Measurements from ENCODE around the gene GPR158.

Gene GPR158

GRCh38 chr10:25392132-25392531, 217.3 kb downstream of the GPR158 start:
- DNase-seq (ENCODE audit: low spot score), result no peak
- no peaks in the 10 kb centered on the region for H3K27me3 ChIP-seq (ENCODE audit: control insufficient read depth in 3 of 3, insufficient read depth in 3 of 3, low read depth in 1 of 3, low read length in 3 of 3)

GRCh38 chr10:25393621-25394020, 218.8 kb downstream of the GPR158 start:
- Histone ChIP-seq H2AK5ac (ENCODE audit: low read depth, low read length) (no peak overlapping the region), H3K23ac (ENCODE audit: low read depth, low read length, poor library complexity) (no peak overlapping the region), H3K27ac (replicated peaks; ENCODE audit: low read length) (no peak overlapping the region), H4K91ac (ENCODE audit: low read depth, low read length, poor library complexity) (no peak overlapping the region), H3K14ac (ENCODE audit: low read length) (no peak overlapping the region), H2AFZ (ENCODE audit: low read length) (no peak overlapping the region), H3K4me2 (ENCODE audit: insufficient read depth, low read length, poor library complexity, severe bottlenecking) (no peak overlapping the region), H3K4ac (ENCODE audit: low read length) (no peak overlapping the region), H3K27me3 (ENCODE audit: control insufficient read depth in 3 of 3, insufficient read depth in 3 of 3, low read depth in 1 of 3, low read length in 3 of 3) (no peaks in the 10 kb centered on the region), H2BK5ac (ENCODE audit: low read length) (no peak overlapping the region), H3K4me1 (ENCODE audit: control insufficient read depth in 2 of 2, insufficient read depth in 1 of 2, low read depth in 1 of 2, low read length in 2 of 2) (no peaks in the 10 kb centered on the region), H3K18ac (ENCODE audit: low read length) (no peak overlapping the region), H2BK12ac (ENCODE audit: low read length) (no peak overlapping the region), H2BK15ac (ENCODE audit: low read length) (no peak overlapping the region), H3K79me1 (ENCODE audit: low read depth, low read length) (no peaks in the 10 kb centered on the region), H3K4me3 (ENCODE audit: low read length in 2 of 2) (no peak overlapping the region), H3K36me3 (replicated peaks in 1 of 2; ENCODE audit: control insufficient read depth in 2 of 2, insufficient read depth in 2 of 2, low read length in 2 of 2) (no peaks in the 10 kb centered on the region), H2BK120ac (ENCODE audit: low read depth, low read length) (no peak overlapping the region), H3K9ac (ENCODE audit: low read depth, low read length, poor library complexity) (no peak overlapping the region), H4K8ac (ENCODE audit: low read depth, low read length) (no peak overlapping the region), H3K9me3 (replicated peaks in 1 of 2; ENCODE audit: control insufficient read depth in 2 of 2, insufficient read depth in 1 of 2, low read depth in 1 of 2, low read length in 2 of 2) (peaks cover 2 to 3% of the 10 kb centered on the region in 2 donors)
- no peak for DNase-seq (ENCODE audit: low spot score)
- WGBS, 2 donors (ENCODE audit: extremely low coverage in 2 of 2, insufficient read length in 2 of 2, insufficient replicate concordance in 1 of 2), result no CpG with 5 or more reads among the region's 2 CpGs

More at GRCh38 chr10:25392132-25392531, 217.3 kb downstream of the GPR158 start:
- no peak overlapping the region for H2BK5ac ChIP-seq (ENCODE audit: low read length)
- no peak overlapping the region for H4K8ac ChIP-seq (ENCODE audit: low read depth, low read length)
- no peaks in the 10 kb centered on the region for H3K36me3 ChIP-seq (replicated peaks in 1 of 2; ENCODE audit: control insufficient read depth in 2 of 2, insufficient read depth in 2 of 2, low read length in 2 of 2)
- H3K4me1 ChIP-seq (ENCODE audit: control insufficient read depth in 2 of 2, insufficient read depth in 1 of 2, low read depth in 1 of 2, low read length in 2 of 2), result no peaks in the 10 kb centered on the region
- H3K4me2 ChIP-seq (ENCODE audit: insufficient read depth, low read length, poor library complexity, severe bottlenecking), result no peak overlapping the region
- no peak overlapping the region for H4K91ac ChIP-seq (ENCODE audit: low read depth, low read length, poor library complexity)
- H3K23ac ChIP-seq (ENCODE audit: low read depth, low read length, poor library complexity), result no peak overlapping the region
- WGBS, 2 donors (ENCODE audit: extremely low coverage in 2 of 2, insufficient read length in 2 of 2, insufficient replicate concordance in 1 of 2), result no CpG with 5 or more reads among the region's 3 CpGs
- H2BK15ac ChIP-seq (ENCODE audit: low read length), result no peak overlapping the region
- no peak overlapping the region for H3K14ac ChIP-seq (ENCODE audit: low read length)
- H3K18ac ChIP-seq (ENCODE audit: low read length), result no peak overlapping the region
- peaks cover 3% of the 10 kb centered on the region for H3K79me1 ChIP-seq (ENCODE audit: low read depth, low read length)
- no peak overlapping the region for H3K9ac ChIP-seq (ENCODE audit: low read depth, low read length, poor library complexity)
- H3K4ac ChIP-seq (ENCODE audit: low read length), result no peak overlapping the region
- peak overlapping the region in 1 of 2 donors; percentile 72 for H3K4me3 ChIP-seq (ENCODE audit: low read length in 2 of 2)
- no peak overlapping the region for H2AK5ac ChIP-seq (ENCODE audit: low read depth, low read length)
- peaks cover 2 to 5% of the 10 kb centered on the region in 2 donors for H3K9me3 ChIP-seq (replicated peaks in 1 of 2; ENCODE audit: control insufficient read depth in 2 of 2, insufficient read depth in 1 of 2, low read depth in 1 of 2, low read length in 2 of 2)
- H2BK120ac ChIP-seq (ENCODE audit: low read depth, low read length), result no peak overlapping the region
- H2AFZ ChIP-seq (ENCODE audit: low read length), result no peak overlapping the region
- no peak overlapping the region for H2BK12ac ChIP-seq (ENCODE audit: low read length)
- no peak overlapping the region for H3K27ac ChIP-seq (replicated peaks; ENCODE audit: low read length)

GRCh38 chr10:25398680-25399079, 223.9 kb downstream of the GPR158 start:
- H3K4me3 ChIP-seq (ENCODE audit: low read length in 2 of 2), result no peak overlapping the region
- H3K4ac ChIP-seq (ENCODE audit: low read length), result no peak overlapping the region
- no peak overlapping the region for H2BK15ac ChIP-seq (ENCODE audit: low read length)
- H3K18ac ChIP-seq (ENCODE audit: low read length), result no peak overlapping the region
- H3K9me3 ChIP-seq (replicated peaks in 1 of 2; ENCODE audit: control insufficient read depth in 2 of 2, insufficient read depth in 1 of 2, low read depth in 1 of 2, low read length in 2 of 2), result no peaks in the 10 kb centered on the region
- H3K27me3 ChIP-seq (ENCODE audit: control insufficient read depth in 3 of 3, insufficient read depth in 3 of 3, low read depth in 1 of 3, low read length in 3 of 3), result no peaks in the 10 kb centered on the region
- H3K4me2 ChIP-seq (ENCODE audit: insufficient read depth, low read length, poor library complexity, severe bottlenecking), result no peak overlapping the region
- WGBS, 2 donors (ENCODE audit: extremely low coverage in 2 of 2, insufficient read length in 2 of 2, insufficient replicate concordance in 1 of 2), result no CpG with 5 or more reads among the region's 3 CpGs
- no peak overlapping the region for H3K9ac ChIP-seq (ENCODE audit: low read depth, low read length, poor library complexity)
- H3K36me3 ChIP-seq (replicated peaks in 1 of 2; ENCODE audit: control insufficient read depth in 2 of 2, insufficient read depth in 2 of 2, low read length in 2 of 2), result no peaks in the 10 kb centered on the region
- no peak overlapping the region for H4K91ac ChIP-seq (ENCODE audit: low read depth, low read length, poor library complexity)
- no peak overlapping the region for H3K23ac ChIP-seq (ENCODE audit: low read depth, low read length, poor library complexity)
- H3K27ac ChIP-seq (replicated peaks; ENCODE audit: low read length), result no peak overlapping the region
- H4K8ac ChIP-seq (ENCODE audit: low read depth, low read length), result no peak overlapping the region
- H2AFZ ChIP-seq (ENCODE audit: low read length), result no peak overlapping the region
- no peak overlapping the region for H2AK5ac ChIP-seq (ENCODE audit: low read depth, low read length)
- no peak overlapping the region for H3K14ac ChIP-seq (ENCODE audit: low read length)
- H3K4me1 ChIP-seq (ENCODE audit: control insufficient read depth in 2 of 2, insufficient read depth in 1 of 2, low read depth in 1 of 2, low read length in 2 of 2), result no peaks in the 10 kb centered on the region
- no peak overlapping the region for H2BK5ac ChIP-seq (ENCODE audit: low read length)
- H3K79me1 ChIP-seq (ENCODE audit: low read depth, low read length), result no peaks in the 10 kb centered on the region
- no peak for DNase-seq (ENCODE audit: low spot score)
- no peak overlapping the region for H2BK120ac ChIP-seq (ENCODE audit: low read depth, low read length)
- H2BK12ac ChIP-seq (ENCODE audit: low read length), result no peak overlapping the region

- no peak overlapping the region for H4K8ac ChIP-seq (ENCODE audit: low read depth, low read length)
- DNase-seq (ENCODE audit: low spot score), result no peak
- no peak overlapping the region for H3K27ac ChIP-seq (replicated peaks; ENCODE audit: low read length)
- H3K9me3 ChIP-seq (replicated peaks in 1 of 2; ENCODE audit: control insufficient read depth in 2 of 2, insufficient read depth in 1 of 2, low read depth in 1 of 2, low read length in 2 of 2), result no peaks in the 10 kb centered on the region
- H3K4me2 ChIP-seq (ENCODE audit: insufficient read depth, low read length, poor library complexity, severe bottlenecking), result no peak overlapping the region
- no peak overlapping the region for H2AFZ ChIP-seq (ENCODE audit: low read length)
- no peaks in the 10 kb centered on the region for H3K36me3 ChIP-seq (replicated peaks in 1 of 2; ENCODE audit: control insufficient read depth in 2 of 2, insufficient read depth in 2 of 2, low read length in 2 of 2)
- H2BK12ac ChIP-seq (ENCODE audit: low read length), result no peak overlapping the region
- peaks cover 2 to 4% of the 10 kb centered on the region in 2 donors for H3K4me1 ChIP-seq (ENCODE audit: control insufficient read depth in 2 of 2, insufficient read depth in 1 of 2, low read depth in 1 of 2, low read length in 2 of 2)
- H3K27me3 ChIP-seq (ENCODE audit: control insufficient read depth in 3 of 3, insufficient read depth in 3 of 3, low read depth in 1 of 3, low read length in 3 of 3), result no peaks in the 10 kb centered on the region
- no CpG with 5 or more reads among the region's 1 CpG for WGBS, 2 donors (ENCODE audit: extremely low coverage in 2 of 2, insufficient read length in 2 of 2, insufficient replicate concordance in 1 of 2)
- H3K4ac ChIP-seq (ENCODE audit: low read length), result no peak overlapping the region
- H2BK5ac ChIP-seq (ENCODE audit: low read length), result no peak overlapping the region
- H3K14ac ChIP-seq (ENCODE audit: low read length), result no peak overlapping the region
- H3K9ac ChIP-seq (ENCODE audit: low read depth, low read length, poor library complexity), result no peak overlapping the region
- H2BK120ac ChIP-seq (ENCODE audit: low read depth, low read length), result no peak overlapping the region
- H3K4me3 ChIP-seq (ENCODE audit: low read length in 2 of 2), result no peak overlapping the region
- no peak overlapping the region for H4K91ac ChIP-seq (ENCODE audit: low read depth, low read length, poor library complexity)
- H3K79me1 ChIP-seq (ENCODE audit: low read depth, low read length), result no peaks in the 10 kb centered on the region
- no peak overlapping the region for H2BK15ac ChIP-seq (ENCODE audit: low read length)
- H3K18ac ChIP-seq (ENCODE audit: low read length), result no peak overlapping the region
- H2AK5ac ChIP-seq (ENCODE audit: low read depth, low read length), result no peak overlapping the region
- no peak overlapping the region for H3K23ac ChIP-seq (ENCODE audit: low read depth, low read length, poor library complexity)
These were observed 231.1 kb downstream of the GPR158 start for GRCh38 chr10:25405871-25406270.
